GM12878 (cell line): Measurements from ENCODE around the gene PPP1R14D. TPM values are rescaled to one million over a fixed set of nuclear protein-coding genes. Genes with fewer than 3 reads are reported as not detected.

Experiments used
- ATF2 ChIP-seq: IDR thresholded peaks from 2 replicates; pipeline ENCODE4 v1.6.1; 2012; ENCODE audit warnings: low read length, inconsistent platforms
- BMI1 ChIP-seq: fragments of 450-650 bp; IDR thresholded peaks from 2 replicates; pipeline ENCODE4 v1.6.1; 2016; ENCODE audit warnings: mild to moderate bottlenecking, moderate library complexity, borderline replicate concordance
- CBFB ChIP-seq: IDR thresholded peaks from 2 replicates; pipeline ENCODE4 v1.6.1; 2016; ENCODE audit warnings: antibody characterized with exemption, low read depth
- DPF2 ChIP-seq: fragments of 450-650 bp; IDR thresholded peaks from 2 replicates; pipeline ENCODE4 v1.6.1; 2017; ENCODE audit warnings: mild to moderate bottlenecking
- E4F1 ChIP-seq: fragments of 450-650 bp; IDR thresholded peaks from 2 replicates; pipeline ENCODE4 v1.6.1; 2018; ENCODE audit warnings: borderline replicate concordance, mild to moderate bottlenecking; ENCODE audit not compliant: partially characterized antibody
- ELK1 ChIP-seq: IDR thresholded peaks from 2 replicates; pipeline ENCODE4 v1.6.1; 2012; ENCODE audit warnings: low read depth, low read length, improper control_type of control experiment
- GABPA ChIP-seq: IDR thresholded peaks from 2 replicates; pipeline ENCODE4 v1.6.1; 2014; ENCODE audit warnings: antibody characterized with exemption, low read depth, mild to moderate bottlenecking, inconsistent platforms
- GATAD2B ChIP-seq: fragments of 450-650 bp; conservative IDR thresholded peaks from 2 replicates; pipeline ENCODE4 v1.6.1; 2017; ENCODE audit warnings: low read depth, mild to moderate bottlenecking, moderate library complexity
- HDGF ChIP-seq: fragments of 450-650 bp; IDR thresholded peaks from 2 replicates; pipeline ENCODE4 v1.6.1; 2016; ENCODE audit warnings: antibody characterized with exemption
- IRF5 ChIP-seq: fragments of 450-650 bp; IDR thresholded peaks from 2 replicates; pipeline ENCODE4 v1.6.1; 2017; ENCODE audit warnings: borderline replicate concordance
- MYC ChIP-seq: IDR thresholded peaks from 2 replicates; pipeline ENCODE4 v1.6.1; 2011; ENCODE audit warnings: mild to moderate bottlenecking, low read length, moderate library complexity, inconsistent platforms; ENCODE audit not compliant: insufficient read depth, insufficient replicate concordance, insufficient read length, severe bottlenecking
- NFYA ChIP-seq: IDR thresholded peaks from 2 replicates; pipeline ENCODE4 v1.6.1; 2011; ENCODE audit warnings: low read depth, mild to moderate bottlenecking, low read length, improper control_type of control experiment, borderline replicate concordance
- SMC3 ChIP-seq: IDR thresholded peaks from 2 replicates; pipeline ENCODE4 v1.6.1; 2011; ENCODE audit warnings: low read length, improper control_type of control experiment, borderline replicate concordance
- TCF12 ChIP-seq: IDR thresholded peaks from 2 replicates; pipeline ENCODE4 v1.6.1; 2011; ENCODE audit warnings: low read depth, mild to moderate bottlenecking, low read length
- USF1 ChIP-seq: IDR thresholded peaks from 2 replicates; pipeline ENCODE4 v1.6.1; 2011; ENCODE audit warnings: borderline replicate concordance, low read depth, mild to moderate bottlenecking, moderate library complexity, mixed read lengths, low read length; ENCODE audit not compliant: insufficient read depth; ENCODE audit errors: extremely low read length
- YY1 ChIP-seq: IDR thresholded peaks from 2 replicates; pipeline ENCODE4 v1.6.1; 2011; ENCODE audit warnings: low read depth, mild to moderate bottlenecking, low read length
- ZBTB11 ChIP-seq: fragments of 450-650 bp; formaldehyde crosslinking; IDR thresholded peaks from 2 replicates; pipeline ENCODE4 v1.5.0; 2022; ENCODE audit warnings: mild to moderate bottlenecking, missing genetic modification characterization
- polyA plus RNA-seq, 11 experiments: library from polyadenylated mRNA; depleted of rRNA in 4 of 11; unstranded in 6 of 11; stranded (reverse) in 5 of 11; fragments of >200 nt; fragmentation: Nextera tagmentation in 4 of 11; fragmentation: Illumina TruSeq in 1 of 11; extraction: Ambion mirVana in 4 of 11; extraction: Trizol in 1 of 11; gene quantifications; 1 replicate in 1 of 11; 2 replicates in 10 of 11; pipeline versions ENCODE4 v1.2.1 to v1.2.3, GENCODE V29; 2011 to 2016; ENCODE audit warnings: inconsistent platforms in 2 of 11, missing spikeins in 2 of 11, low read depth in 1 of 11
- total RNA-seq, 4 experiments: library from RNA; depleted of rRNA in 3 of 4; stranded (reverse); fragments of >200 nt in 3 of 4; fragmentation: Illumina TruSeq in 1 of 4; extraction: Trizol in 1 of 4; gene quantifications; 2 replicates each; pipeline versions ENCODE4 v1.2.1 to v1.2.3, GENCODE V29; 2013 to 2021

PPP1R14D gene
- total and polyA plus RNA-seq, 10 of the 15 experiments (the other 5 are each of a cell fraction or from before 2014, with no cell fraction given) = 0.10 TPM; not detected in 9

- TF ChIP-seq ELK1 (peak; percentile 14; the same call in 1 of the 2 replicates), TCF12 (no peak), NFYA (no peak), MYC (no peak), SMC3 (no peak), IRF5 (no peak), DPF2 (peak; percentile 70; the same call in 1 of the 2 replicates), BMI1 (no peak), E4F1 (peak; percentile 68), ZBTB11 (CRISPR knock-in tag) (no peak), HDGF (peak; percentile 73; the same call in 1 of the 2 replicates), USF1 (no peak), GATAD2B (peak; percentile 57; the same call in 1 of the 2 replicates), YY1 (peak; percentile 84), CBFB (no peak), GABPA (peak; percentile 5; the same call in 1 of the 2 replicates), ATF2 (no peak)
These were observed 21.2 kb downstream of the PPP1R14D start, which contains the start of the genes DNAJC17 and ZFYVE19 (continued) for GRCh38 chr15:40807028-40807887.
